Amniotic stem cell (primary cell): ENCODE results near the gene VWA8.

Experiments
- DNase-seq: peaks from one replicate; lab custom pipeline; 2025; lab: John Stamatoyannopoulos, UW

The VWA8 gene

GRCh38 chr13:41742917-41743552 lies 217.9 kb downstream of the VWA8 start:
- DNase-seq: no peak

GRCh38 chr13:41740479-41740878 lies 220.4 kb downstream of the VWA8 start:
- no peak for DNase-seq

DNA sequence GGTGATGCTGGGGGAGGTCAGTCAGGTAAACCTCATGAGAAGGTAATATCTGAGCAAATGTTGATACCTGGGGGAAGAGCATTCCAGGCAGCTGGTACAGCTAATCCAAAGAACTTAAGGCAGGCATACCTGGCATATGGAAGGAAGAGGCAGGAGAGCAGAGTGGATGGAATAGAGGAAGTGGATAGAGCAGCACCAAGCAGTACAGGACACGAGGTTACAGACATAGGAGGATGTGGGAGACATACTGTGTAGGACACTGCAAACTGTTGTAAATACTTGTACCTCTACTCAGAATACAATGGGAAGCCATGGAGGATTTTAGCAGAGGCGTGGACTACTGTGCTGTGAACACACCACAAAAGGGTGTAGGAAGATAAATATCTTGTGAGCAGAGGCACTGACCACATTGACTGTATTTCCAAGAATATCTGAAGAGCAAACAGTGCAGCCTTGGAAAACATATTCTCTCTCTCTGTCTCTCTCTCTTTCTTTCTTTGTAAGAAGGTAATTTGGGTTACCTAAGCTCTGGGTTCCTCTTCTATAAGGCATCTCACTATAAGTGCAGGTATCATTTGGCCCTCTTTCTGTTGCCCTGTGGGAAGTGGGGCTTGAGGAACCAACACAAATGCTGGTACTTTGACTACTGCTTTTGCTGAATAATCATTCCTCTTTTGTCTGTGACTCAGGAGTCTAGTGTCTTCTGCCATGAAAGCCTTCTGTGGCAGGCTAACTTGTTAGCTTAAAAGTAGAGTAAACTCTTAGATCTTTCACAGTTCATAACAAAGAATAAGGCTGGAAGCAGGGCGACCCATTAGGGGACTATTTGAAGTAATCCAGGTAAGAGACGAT lies 238.0 kb downstream of the VWA8 start:
- no peak for DNase-seq

GRCh38 chr13:41720839-41721561 lies 239.9 kb downstream of the VWA8 start:
- DNase-seq: no peak

GRCh38 chr13:41716236-41716635 lies 244.7 kb downstream of the VWA8 start:
- DNase-seq: no peak

- no peak for DNase-seq
These were observed 247.5 kb downstream of the VWA8 start for GRCh38 chr13:41713405-41713804.

DNA sequence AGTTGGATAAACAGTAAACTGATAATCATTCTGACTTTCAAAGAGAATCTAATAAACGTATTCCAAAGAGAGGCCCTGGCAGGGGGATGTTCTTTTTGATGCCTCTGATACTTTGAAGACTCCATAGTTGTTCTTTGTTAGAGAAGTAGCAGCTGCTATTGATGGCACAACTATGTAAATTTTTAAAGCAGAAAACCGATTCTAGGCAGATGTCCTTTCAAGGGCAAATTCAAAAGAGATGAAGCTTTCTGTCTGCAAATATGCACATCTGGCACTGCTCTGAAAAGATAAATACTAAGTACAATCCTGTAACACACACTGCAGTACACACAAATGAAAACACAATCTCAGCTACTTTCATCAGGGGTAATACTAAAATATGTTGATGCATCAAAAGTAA lies 250.1 kb downstream of the VWA8 start:
- DNase-seq: no peak

GRCh38 chr13:41709511-41709910 lies 251.4 kb downstream of the VWA8 start:
- no peak for DNase-seq

- DNase-seq: no peak
These were observed 252.2 kb downstream of the VWA8 start for GRCh38 chr13:41708713-41709112.

GRCh38 chr13:41707194-41707821 lies 253.6 kb downstream of the VWA8 start:
- DNase-seq: no peak

GRCh38 chr13:41706152-41706551 lies 254.8 kb downstream of the VWA8 start:
- DNase-seq: no peak

DNA sequence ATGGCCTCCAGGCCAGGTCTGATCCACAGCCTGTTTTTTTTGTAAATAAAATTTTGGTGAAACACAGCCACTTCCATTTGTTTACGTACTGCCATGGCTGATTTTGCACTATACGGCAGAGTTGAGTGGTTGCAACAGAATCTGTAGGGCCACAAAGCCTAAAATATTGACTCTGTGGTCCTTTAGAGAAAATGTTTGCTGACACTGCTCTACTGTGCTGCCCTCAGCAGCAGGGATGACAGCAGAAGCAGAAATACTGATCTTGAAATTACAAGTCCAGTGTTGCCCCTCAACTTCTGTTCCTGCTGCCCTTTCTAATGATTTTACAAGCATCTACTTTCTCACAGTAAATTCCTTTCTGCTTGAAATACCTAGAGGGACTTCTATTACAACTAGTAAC lies 258.4 kb downstream of the VWA8 start:
- no peak for DNase-seq

- no peak for DNase-seq
These were observed 259.2 kb downstream of the VWA8 start for GRCh38 chr13:41701676-41702075.

- DNase-seq: peak; percentile 20
These were observed 260.1 kb downstream of the VWA8 start for GRCh38 chr13:41700790-41701310.

- DNase-seq: no peak
These were observed 261.1 kb downstream of the VWA8 start for GRCh38 chr13:41699759-41700158.

- no peak for DNase-seq
These were observed 263.3 kb downstream of the VWA8 start for GRCh38 chr13:41697578-41697977.

GRCh38 chr13:41696163-41697003 lies 264.5 kb downstream of the VWA8 start:
- DNase-seq: peak; percentile 41

DNA sequence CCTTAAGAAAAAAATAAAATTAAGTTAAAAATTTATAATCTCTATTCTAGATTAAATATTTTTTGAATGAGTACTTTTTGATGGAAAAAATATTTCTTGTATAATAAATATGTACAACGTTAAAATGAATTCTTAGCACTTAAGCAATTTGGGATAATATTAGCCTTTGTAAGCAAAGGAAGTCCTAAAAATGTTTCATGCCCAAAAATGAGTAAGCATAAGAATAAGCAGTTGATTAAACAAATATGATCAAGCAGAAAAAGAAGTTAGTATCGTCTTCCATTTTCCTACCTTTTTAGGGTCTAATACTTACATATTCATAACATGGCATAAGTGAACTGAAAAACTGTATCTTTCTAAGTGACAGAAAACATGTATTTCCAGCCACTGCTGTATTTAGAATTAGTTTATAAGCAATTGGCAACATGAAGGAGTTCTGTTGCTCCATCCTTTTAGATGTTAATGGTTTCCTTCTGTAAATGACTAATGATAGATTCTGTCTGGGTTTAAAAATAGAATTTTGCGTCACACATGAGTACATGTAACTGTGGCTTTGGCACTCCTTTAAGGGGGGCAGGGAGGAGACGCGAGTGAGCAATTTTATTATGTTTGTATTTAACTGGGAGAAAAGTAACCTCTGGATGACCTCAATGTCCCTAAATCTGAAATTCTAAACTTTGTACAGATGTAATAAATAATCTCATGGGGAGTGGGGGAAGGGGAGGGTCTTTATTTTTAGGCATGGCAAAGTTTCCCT lies 266.2 kb downstream of the VWA8 start:
- peak; percentile 88 for DNase-seq

- DNase-seq: no peak
These were observed 267.5 kb downstream of the VWA8 start for GRCh38 chr13:41693434-41693833.

- DNase-seq: no peak
These were observed 269.6 kb downstream of the VWA8 start for GRCh38 chr13:41691274-41691673.
